Measurements from ENCODE around the gene TFPI.

TFPI gene

GRCh38 chr2:187461294-187462261 lies 92.7 kb downstream of the TFPI start:
- no peak for DNase-seq

DNA sequence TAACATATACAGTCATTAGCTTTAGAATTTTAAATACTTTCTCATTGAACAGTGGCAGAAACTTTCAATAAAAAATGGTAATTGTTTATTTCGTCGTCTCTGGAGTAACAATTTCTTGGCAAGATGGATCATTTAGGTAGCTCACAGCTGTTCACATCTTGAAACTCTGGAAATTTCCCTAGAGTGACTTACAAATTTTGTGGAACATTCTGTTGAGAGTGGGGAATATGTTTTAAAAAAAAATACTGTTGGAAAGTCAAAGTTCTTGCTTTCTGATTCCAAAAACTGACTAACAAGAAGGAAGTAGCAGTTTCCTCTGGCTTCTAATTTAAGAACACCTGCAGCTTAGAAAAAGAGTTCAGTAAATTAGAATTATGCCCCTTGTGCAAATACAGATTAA lies 95.0 kb downstream of the TFPI start:
- DNase-seq, result no peak

DNA sequence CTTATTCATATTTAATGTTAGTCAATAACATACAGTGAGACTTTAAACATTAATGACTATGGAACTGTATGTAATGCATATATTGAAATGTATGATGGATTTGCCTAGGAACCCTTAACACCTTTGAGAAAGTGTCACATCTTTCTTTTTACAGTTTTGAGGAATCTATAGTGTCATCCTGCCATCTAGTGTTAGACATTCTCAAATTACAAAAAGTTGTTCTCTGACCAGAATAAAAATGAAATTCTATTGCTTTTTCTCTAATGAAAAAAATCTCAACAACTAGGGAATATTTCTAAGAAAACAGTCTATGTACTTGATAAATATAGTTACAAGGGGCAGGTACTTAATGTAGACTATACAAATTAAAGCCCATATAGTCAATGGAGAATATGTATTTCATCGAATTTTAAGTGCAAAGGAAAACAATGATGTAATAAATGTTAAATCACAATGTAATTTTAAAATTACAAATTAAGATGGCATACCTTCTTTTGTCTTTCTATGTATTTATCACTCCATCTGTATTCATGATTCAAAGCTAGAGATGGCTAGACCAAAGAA lies 101.1 kb downstream of the TFPI start:
- DNase-seq, result peak; percentile 23

GRCh38 chr2:187451510-187451909 lies 102.7 kb downstream of the TFPI start:
- no peak for DNase-seq

GRCh38 chr2:187447336-187447735 lies 106.9 kb downstream of the TFPI start:
- no peak for DNase-seq

DNA sequence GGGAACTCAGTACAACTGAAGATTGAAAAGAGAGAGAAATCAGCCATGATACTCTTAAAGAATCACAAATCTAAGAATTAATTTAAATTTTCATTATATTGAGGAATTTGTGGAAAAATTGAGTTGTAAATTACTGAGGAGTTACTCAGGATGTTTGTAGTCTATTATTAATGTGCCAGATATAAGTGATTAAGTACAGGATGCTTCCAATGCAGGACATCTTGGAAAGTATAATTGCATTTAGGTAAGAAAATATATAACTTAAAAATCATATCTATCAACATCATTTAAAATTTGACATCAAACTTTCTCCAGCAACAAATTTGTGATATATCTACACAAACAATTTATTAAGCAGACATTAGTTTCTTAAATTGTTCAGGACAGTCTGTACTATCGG lies 107.5 kb downstream of the TFPI start:
- DNase-seq, result no peak

- DNase-seq, result no peak
These were observed 109.2 kb downstream of the TFPI start for GRCh38 chr2:187445051-187445450.

GRCh38 chr2:187442778-187443177 lies 111.5 kb downstream of the TFPI start:
- DNase-seq, result no peak

DNA sequence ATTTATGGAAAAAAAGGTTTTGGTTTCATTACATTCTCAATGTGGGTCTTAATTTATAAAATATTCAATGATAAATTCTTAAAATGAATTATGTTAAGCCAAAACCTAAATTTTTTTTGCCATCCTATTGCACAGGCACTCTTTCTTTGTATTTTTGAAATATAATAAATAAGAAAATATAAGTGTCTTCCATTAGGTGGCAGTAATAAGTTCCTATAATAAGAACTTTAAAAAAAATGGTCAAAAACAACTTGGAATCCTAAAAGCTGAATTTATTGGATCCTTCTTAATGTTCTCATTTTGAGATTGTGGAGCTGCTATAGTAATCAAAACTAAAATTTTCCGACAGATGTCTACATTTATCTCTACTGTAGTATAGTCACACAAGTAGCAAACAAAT lies 111.9 kb downstream of the TFPI start:
- no peak for DNase-seq

DNA sequence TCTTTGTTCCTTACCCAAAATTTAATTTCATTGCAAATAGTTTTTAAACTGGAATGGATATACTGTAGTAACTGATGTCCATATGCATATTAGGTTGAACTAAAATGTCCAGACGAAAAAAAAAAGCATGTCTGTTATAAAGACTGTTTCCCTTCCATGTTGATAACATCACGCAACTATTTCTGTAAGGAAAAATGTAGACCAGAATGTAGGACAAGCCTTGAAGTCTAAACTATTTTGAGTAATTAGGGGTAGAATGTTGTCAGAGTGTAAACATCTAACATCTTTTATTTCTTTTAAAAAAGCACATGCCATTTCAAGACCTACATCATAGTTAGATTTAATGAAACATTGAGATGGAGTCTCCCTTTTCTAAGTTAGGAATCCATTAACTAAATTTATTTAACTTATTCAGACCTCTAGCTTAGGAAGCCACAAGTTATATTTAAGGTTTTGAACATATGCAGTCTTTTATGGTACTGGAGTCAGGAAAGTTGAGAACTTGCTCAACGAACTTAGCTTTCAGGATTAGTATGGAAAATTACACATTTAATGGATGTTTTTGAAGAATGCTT lies 114.0 kb downstream of the TFPI start:
- DNase-seq, result no peak

- no peak for DNase-seq
These were observed 115.8 kb downstream of the TFPI start for GRCh38 chr2:187438455-187438854.

DNA sequence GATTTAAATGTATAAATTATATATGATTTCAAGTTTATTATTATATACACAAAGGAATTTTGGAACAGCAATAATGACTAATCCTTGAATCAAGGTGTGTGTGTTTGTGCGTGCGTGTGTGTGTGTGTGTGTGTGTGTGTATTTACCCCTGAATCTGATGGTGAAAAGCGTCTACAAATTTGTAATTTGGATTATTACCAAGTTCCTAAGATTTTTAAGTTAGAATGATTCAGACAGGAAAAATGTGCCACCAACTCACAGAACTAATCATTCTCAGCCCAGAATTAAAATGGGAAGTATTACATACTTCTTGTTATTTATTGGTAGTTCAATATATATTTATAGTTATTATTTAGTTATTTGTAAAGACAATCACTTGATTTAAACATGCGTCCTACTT lies 118.5 kb downstream of the TFPI start:
- DNase-seq, result no peak

GRCh38 chr2:187435078-187435477 lies 119.2 kb downstream of the TFPI start:
- no peak for DNase-seq

GRCh38 chr2:187434342-187434785 lies 119.9 kb downstream of the TFPI start:
- no peak for DNase-seq

GRCh38 chr2:187431911-187432310 lies 122.3 kb downstream of the TFPI start:
- no peak for DNase-seq

- no peak for DNase-seq
These were observed 124.2 kb downstream of the TFPI start for GRCh38 chr2:187429989-187430388.

GRCh38 chr2:187424146-187424545 lies 130.1 kb downstream of the TFPI start:
- DNase-seq, result no peak

GRCh38 chr2:187422282-187422681 lies 132.0 kb downstream of the TFPI start:
- DNase-seq, result no peak

DNA sequence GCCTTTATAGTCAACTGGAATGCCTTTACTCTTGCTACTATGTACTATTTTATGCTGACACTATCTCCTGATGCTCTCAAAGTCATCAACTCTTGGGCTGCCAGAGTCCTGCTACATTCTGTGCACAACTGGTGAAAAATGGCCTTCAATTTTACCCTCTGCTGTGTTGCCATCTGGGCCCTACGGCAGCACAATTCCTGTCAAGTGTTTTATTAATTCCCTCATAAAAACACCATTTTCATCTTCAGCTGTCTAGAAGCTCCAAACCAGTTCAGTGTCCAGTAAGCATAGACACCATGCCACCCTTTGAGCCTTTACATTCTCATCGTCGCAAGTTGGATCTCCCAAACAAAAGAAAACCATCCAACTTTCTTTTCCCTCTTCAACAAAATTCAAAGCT lies 132.7 kb downstream of the TFPI start:
- DNase-seq, result no peak

DNA sequence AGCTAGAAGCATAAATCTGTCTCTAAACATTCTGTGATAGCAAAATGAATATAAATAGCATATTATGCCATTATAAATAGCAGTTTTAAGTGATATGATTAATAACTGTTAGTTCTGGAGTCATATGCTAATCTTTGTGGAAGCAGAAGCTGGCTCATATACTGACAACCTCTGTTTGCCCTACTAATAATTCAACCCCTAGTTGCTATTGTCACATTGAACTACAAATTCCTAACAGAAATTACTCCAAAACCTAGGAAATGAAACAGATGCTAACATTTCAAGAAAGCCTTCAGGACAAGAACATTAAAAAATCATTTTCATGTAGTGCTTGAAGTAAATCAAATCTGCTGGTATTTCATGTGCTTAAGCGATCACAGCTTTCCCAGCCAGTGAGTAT lies 134.4 kb downstream of the TFPI start:
- DNase-seq, result no peak

GRCh38 chr2:187415449-187415848 lies 138.8 kb downstream of the TFPI start:
- DNase-seq, result no peak
